Ishikawa (cell line): ENCODE results near the gene RNU6-9.

Experiments
- EGR1 ChIP-seq: IDR thresholded peaks from 2 replicates; pipeline ENCODE4 v1.6.1; 2012
- RAD21 ChIP-seq: IDR thresholded peaks from 2 replicates; pipeline ENCODE4 v1.6.1; 2012; ENCODE audit warnings: low read depth
- TAF1 ChIP-seq: IDR thresholded peaks from 2 replicates; pipeline ENCODE4 v1.6.1; 2012; ENCODE audit warnings: low read depth, mild to moderate bottlenecking
- TEAD4 ChIP-seq: IDR thresholded peaks from 2 replicates; pipeline ENCODE4 v1.6.1; 2012

DNA sequence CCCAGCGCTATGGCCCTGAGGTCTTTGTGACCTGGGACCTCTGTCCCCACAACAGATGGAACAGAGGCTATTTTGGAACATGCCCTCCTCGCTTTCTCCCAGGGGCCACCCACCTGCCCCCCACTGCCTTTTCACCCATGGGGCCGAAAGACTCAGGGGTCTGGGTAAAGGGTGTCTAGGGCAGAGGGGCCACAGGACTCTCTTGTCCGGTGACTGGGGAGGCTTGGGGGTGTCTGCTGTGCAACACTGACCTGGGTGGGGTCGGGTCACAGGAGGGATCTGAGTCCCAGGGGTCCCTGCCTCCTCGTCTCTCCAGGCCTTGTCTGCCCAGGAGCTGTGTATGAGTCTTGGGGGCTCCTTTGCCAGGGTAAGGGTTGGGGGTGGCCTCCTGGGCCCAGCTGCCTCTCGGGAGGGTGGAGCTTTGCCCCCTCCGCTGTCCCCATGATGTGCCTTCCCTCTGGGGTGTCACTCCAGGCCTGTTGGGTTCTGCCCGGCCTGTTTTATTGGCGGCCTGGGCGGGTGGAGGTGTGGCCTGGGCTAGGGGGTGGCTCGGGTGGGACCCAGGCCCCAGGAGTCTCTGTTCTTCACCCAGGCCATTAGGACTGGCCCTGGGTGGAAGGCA, 34.6 kb downstream of the RNU6-9 start:
- TF ChIP-seq TEAD4 (no peak), RAD21 (no peak), TAF1 (no peak), EGR1 (no peak)
